Bronchial epithelial cell (primary cell): Measurements from ENCODE around the gene DMPK. TPM values are rescaled to one million over a fixed set of nuclear protein-coding genes. Genes with fewer than 3 reads are reported as not detected.

Source experiments
- DNase-seq: peaks from one replicate; pipeline ENCODE4 v3.0.0-alpha.2; 2010; ENCODE audit warnings: low read depth
- FAIRE-seq: peaks from 2 replicates; lab custom pipeline; 2011; peaks lifted over from hg19 to GRCh38; lab: Jason Lieb, UNC
- H3K27me3 ChIP-seq: 2 replicates; pipeline ENCODE4 v1.5.1; 2011; ENCODE audit warnings: low read length; ENCODE audit not compliant: control insufficient read depth, insufficient read depth
- H3K36me3 ChIP-seq: 2 replicates; pipeline ENCODE4 v1.5.1; 2011; ENCODE audit warnings: low read length; ENCODE audit not compliant: control insufficient read depth, insufficient read depth
- H3K4me3 ChIP-seq: 2 replicates; pipeline ENCODE4 v1.5.1; 2011; ENCODE audit warnings: mild to moderate bottlenecking, low read depth, low read length, control low read depth
- total RNA-seq: library from RNA; depleted of rRNA; stranded (reverse); fragments of >200 nt; gene quantifications from 2 replicates; pipeline ENCODE4 v1.2.1, GENCODE V29; 2014
- TF ChIP-seq, protein P1 (sequence below): IDR thresholded peaks from 2 replicates; pipeline ENCODE4 v1.5.1; 2011; ENCODE audit warnings: mild to moderate bottlenecking, moderate library complexity, low read length, control low read depth, inconsistent platforms; ENCODE audit not compliant: insufficient read depth, severe bottlenecking

The DMPK gene
- total RNA-seq, 1 donor from 2014 or later = 4.7 TPM

DNA sequence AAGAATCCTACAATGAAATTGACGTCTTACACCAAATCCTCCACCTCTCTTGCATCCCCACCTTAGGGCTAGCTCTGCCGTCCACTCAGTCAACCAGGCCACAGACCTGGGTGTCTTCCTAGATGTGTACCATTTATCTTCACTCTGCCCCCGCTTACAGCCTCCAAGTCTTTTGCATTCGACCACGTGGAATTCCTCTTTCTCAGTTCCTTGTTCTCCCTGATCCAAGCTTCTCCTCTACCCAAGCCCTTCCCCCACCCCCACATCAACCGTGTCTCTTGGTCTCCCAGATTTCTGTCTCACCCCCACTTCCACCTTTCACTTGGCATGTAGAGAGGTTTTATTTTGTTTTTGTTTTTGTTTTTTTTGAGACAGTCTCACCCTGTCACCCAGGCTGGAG, 11.6 kb upstream of the DMPK start:
- Histone ChIP-seq H3K27me3 (no peaks in the 10 kb centered on the region), H3K4me3 (no peak overlapping the region), H3K36me3 (peaks cover 7% of the 10 kb centered on the region)
- TF ChIP-seq, protein P1, sequence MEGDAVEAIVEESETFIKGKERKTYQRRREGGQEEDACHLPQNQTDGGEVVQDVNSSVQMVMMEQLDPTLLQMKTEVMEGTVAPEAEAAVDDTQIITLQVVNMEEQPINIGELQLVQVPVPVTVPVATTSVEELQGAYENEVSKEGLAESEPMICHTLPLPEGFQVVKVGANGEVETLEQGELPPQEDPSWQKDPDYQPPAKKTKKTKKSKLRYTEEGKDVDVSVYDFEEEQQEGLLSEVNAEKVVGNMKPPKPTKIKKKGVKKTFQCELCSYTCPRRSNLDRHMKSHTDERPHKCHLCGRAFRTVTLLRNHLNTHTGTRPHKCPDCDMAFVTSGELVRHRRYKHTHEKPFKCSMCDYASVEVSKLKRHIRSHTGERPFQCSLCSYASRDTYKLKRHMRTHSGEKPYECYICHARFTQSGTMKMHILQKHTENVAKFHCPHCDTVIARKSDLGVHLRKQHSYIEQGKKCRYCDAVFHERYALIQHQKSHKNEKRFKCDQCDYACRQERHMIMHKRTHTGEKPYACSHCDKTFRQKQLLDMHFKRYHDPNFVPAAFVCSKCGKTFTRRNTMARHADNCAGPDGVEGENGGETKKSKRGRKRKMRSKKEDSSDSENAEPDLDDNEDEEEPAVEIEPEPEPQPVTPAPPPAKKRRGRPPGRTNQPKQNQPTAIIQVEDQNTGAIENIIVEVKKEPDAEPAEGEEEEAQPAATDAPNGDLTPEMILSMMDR = no peak
- DNase-seq (no peak), FAIRE-seq (no peak)

- DNase-seq = no peak
- no peak for FAIRE-seq
- TF ChIP-seq, protein P1 = no peak
- no peaks in the 10 kb centered on the region for H3K27me3 ChIP-seq
- peaks cover 7% of the 10 kb centered on the region for H3K36me3 ChIP-seq
- no peak overlapping the region for H3K4me3 ChIP-seq
Observed at GRCh38 chr19:45793178-45793564, 10.9 kb upstream of the DMPK start.

- DNase-seq = peak; percentile 93
- peak; percentile 58 for FAIRE-seq
- TF ChIP-seq, protein P1 = no peak
- Histone ChIP-seq H3K4me3 (peak within 1 kb of the TSS; percentile 80), H3K36me3 (peaks cover 7% of the 10 kb centered on the region), H3K27me3 (no peaks in the 10 kb centered on the region)
Observed at GRCh38 chr19:45792470-45793177, 10.3 kb upstream of the DMPK start, which contains the start of gene DMWD. TSS of gene DMWD (minus strand) at chr19:45792845. CDS start at chr19:45792756, 89 bp downstream.

- DNase-seq (no peak), FAIRE-seq (no peak)
- Histone ChIP-seq H3K36me3 (peaks cover 10% of the 10 kb centered on the region), H3K4me3 (peak overlapping the region; percentile 80), H3K27me3 (no peaks in the 10 kb centered on the region)
- TF ChIP-seq, protein P1 = no peak
Observed at GRCh38 chr19:45791744-45792469, 9.6 kb upstream of the DMPK start.

DNA sequence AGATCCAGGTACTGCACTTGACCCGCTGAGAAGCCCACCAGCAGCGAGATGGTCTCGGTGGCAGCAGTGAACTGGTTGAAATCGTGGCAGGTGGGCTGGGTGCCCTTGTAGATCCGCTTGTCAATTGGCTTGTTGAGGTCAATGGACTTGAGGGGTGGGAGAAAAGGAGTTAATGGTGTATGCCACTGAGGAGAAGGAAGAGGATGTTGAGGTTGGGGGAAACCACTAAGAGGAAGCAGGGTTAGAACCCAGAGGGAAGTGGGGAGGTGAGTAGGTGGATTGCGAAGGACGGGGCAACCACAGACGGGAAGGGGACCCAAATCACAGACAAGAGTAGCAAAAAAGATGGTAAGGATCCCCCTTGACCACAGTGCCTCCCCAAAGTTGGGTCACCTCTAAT, 8.7 kb upstream of the DMPK start:
- FAIRE-seq (peak; percentile 91), DNase-seq (no peak)
- TF ChIP-seq, protein P1 = no peak
- Histone ChIP-seq H3K4me3 (no peak overlapping the region), H3K27me3 (no peaks in the 10 kb centered on the region), H3K36me3 (peaks cover 14% of the 10 kb centered on the region)
